Ovary (tissue), 9 donors: ENCODE data around the gene YY1. TPM values are rescaled to one million over a fixed set of nuclear protein-coding genes. Genes with fewer than 3 reads are reported as not detected.

Experiments used
- DNase-seq, 5 donors: peaks; one replicate each; pipeline ENCODE4 v3.0.0-alpha.2; 2019 to 2020
- H3K27ac ChIP-seq, 2 donors: fragments of 200-600 bp; one replicate each; pipeline versions ENCODE4 v1.5.1 to v1.8.0; 2019 to 2022
- H3K27me3 ChIP-seq: fragments of 200-600 bp; one replicate; pipeline ENCODE4 v1.8.0; 2022
- H3K36me3 ChIP-seq: fragments of 200-600 bp; sonication (generic); one replicate; pipeline ENCODE4 v1.5.1; 2019
- H3K4me1 ChIP-seq: one replicate; pipeline ENCODE4 v1.8.1; 2013; ENCODE audit warnings: mild to moderate bottlenecking, moderate library complexity; ENCODE audit not compliant: insufficient read depth
- H3K4me3 ChIP-seq: fragments of 200-600 bp; sonication (generic); one replicate; pipeline ENCODE4 v1.5.1; 2017
- H3K9me3 ChIP-seq, 2 donors: fragments of 200-600 bp in 1 of 2; sonication (generic) in 1 of 2; one replicate each; pipeline versions ENCODE4 v1.5.1 to v1.8.1; 2013 to 2019; ENCODE audit warnings: mild to moderate bottlenecking in 1 of 2, moderate library complexity in 1 of 2
- EP300 ChIP-seq: sonication (generic); formaldehyde crosslinking; IDR thresholded peaks from one replicate; pipeline ENCODE4 v1.6.1; 2017; ENCODE audit warnings: antibody characterized with exemption
- POLR2A ChIP-seq: fragments of 450-650 bp; IDR thresholded peaks from one replicate; pipeline ENCODE4 v1.6.1; 2017; ENCODE audit warnings: antibody characterized with exemption, mild to moderate bottlenecking, moderate library complexity
- WGBS, 3 donors: extraction: QIAGEN DNeasy Blood & Tissue Kit in 1 of 3; methylation state at CpG; one replicate each; pipeline versions ENCODE4 v1.1.5 to v1.1.7; 2013 to 2017; 5-methylcytosine and 5-hydroxymethylcytosine counted together
- intact Hi-C, 4 donors: fragments of 100-400 bp; cut with DNase I; formaldehyde crosslinking; loops; one replicate each; pipeline versions ENCODE4 v1.11.0 to v1.15.1; 2022 to 2023
- polyA plus RNA-seq, 2 donors: library from polyadenylated mRNA; stranded (reverse); fragments of 200-250 nt in 1 of 2; fragments of 350-450 nt in 1 of 2; fragmentation: Illumina TruSeq in 1 of 2; extraction: RNeasy Lipid Tissue Mini Kit (QIAGEN cat#74804) in 1 of 2; gene quantifications; one replicate each; pipeline ENCODE4 v1.2.3, GENCODE V29; 2013 to 2014
- total RNA-seq, 7 donors: library from RNA; depleted of rRNA in 2 of 7; stranded (reverse); fragments of >200 nt in 2 of 7; fragmentation: NEBNext Ultra II Directional in 3 of 7; extraction: Animal tissue kit (Norgen Biotek cat#: 25700) in 3 of 7; gene quantifications; one replicate each; pipeline versions ENCODE4 v1.1.0 to v1.2.4, GENCODE V29; 2016 to 2023
- TF ChIP-seq, protein P1 (sequence below), 3 donors: fragments of 450-650 bp in 2 of 3; fragments of 200-600 bp in 1 of 3; IDR thresholded peaks; one replicate each; pipeline versions ENCODE4 v1.5.1 to v1.8.0; 2016 to 2022; ENCODE audit warnings: antibody characterized with exemption in 3 of 3, mild to moderate bottlenecking in 1 of 3
- donor health status: DM: no; HTN: no; CAD: no; lungs with moderate emphysema.
- donor health status: DM: no; HTN: no; CAD: no.
- donor health status: Bipolar disorder and iron deficiency.
- donor health status: DM: yes; HTN: yes; CAD: no.
- donor health status: DM: no; HTN: no; CAD: no.
- donor health status: DM: yes; HTN: yes; CAD: no.

YY1 gene
- total and polyA plus RNA-seq, 9 donors, result 24.1 to 75.8 (median 58.1) TPM

GRCh38 chr14:100213956-100214769 is 24.8 kb upstream of the YY1 start:
- no peaks in the 10 kb centered on the region for H3K9me3 ChIP-seq
- WGBS, 3 donors, result 0 to 2% (median 1%) methylated on average over 53 to 90 of the region's 90 CpGs
- intact Hi-C loops, result no loop called here

DNA sequence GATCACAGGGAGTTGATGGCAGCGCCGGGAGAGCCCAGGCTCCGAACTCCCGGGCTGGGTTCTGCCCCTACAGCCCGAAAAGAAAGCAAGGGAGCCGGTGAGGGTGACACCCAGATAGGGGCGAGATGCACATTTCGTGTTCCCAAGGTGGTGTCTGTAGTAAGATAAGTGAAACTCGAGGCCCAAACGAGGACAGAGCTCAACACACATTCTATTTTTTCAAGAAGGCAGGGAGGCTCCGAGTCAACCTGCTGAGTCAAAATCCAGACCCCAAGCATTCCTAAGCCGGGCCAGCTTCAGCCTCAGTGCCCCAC is 24.2 kb upstream of the YY1 start:
- intact Hi-C loops, result no loop called here
- 25 to 32% (median 25%) methylated on average over 12 of the region's 12 CpGs for WGBS, 3 donors
- Histone ChIP-seq H3K27me3 (no peaks in the 10 kb centered on the region), H3K36me3 (no peaks in the 10 kb centered on the region), H3K9me3 (no peaks in the 10 kb centered on the region), H3K4me1 (peaks cover 4% of the 10 kb centered on the region), H3K27ac (peak overlapping the region; percentile 56 to 96), H3K4me3 (peak overlapping the region; percentile 74)
- TF ChIP-seq, protein P1, sequence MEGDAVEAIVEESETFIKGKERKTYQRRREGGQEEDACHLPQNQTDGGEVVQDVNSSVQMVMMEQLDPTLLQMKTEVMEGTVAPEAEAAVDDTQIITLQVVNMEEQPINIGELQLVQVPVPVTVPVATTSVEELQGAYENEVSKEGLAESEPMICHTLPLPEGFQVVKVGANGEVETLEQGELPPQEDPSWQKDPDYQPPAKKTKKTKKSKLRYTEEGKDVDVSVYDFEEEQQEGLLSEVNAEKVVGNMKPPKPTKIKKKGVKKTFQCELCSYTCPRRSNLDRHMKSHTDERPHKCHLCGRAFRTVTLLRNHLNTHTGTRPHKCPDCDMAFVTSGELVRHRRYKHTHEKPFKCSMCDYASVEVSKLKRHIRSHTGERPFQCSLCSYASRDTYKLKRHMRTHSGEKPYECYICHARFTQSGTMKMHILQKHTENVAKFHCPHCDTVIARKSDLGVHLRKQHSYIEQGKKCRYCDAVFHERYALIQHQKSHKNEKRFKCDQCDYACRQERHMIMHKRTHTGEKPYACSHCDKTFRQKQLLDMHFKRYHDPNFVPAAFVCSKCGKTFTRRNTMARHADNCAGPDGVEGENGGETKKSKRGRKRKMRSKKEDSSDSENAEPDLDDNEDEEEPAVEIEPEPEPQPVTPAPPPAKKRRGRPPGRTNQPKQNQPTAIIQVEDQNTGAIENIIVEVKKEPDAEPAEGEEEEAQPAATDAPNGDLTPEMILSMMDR (IDR thresholded peaks at IDR 0.05), result no peak
- TF ChIP-seq POLR2A (no peak), EP300 (no peak)
- no peak for DNase-seq

More at GRCh38 chr14:100213956-100214769, 24.8 kb upstream of the YY1 start:
- peak; percentile 88 to 93 (median 89) for DNase-seq
- TF ChIP-seq EP300 (no peak), POLR2A (peak; percentile 83)
- TF ChIP-seq, protein P1 (IDR thresholded peaks at IDR 0.05), result no peak
- Histone ChIP-seq H3K4me3 (peak overlapping the region; percentile 74), H3K4me1 (peaks cover 4% of the 10 kb centered on the region), H3K36me3 (no peaks in the 10 kb centered on the region), H3K27ac (peak overlapping the region; percentile 56 to 96), H3K27me3 (no peaks in the 10 kb centered on the region)

GRCh38 chr14:100215330-100215885 is 23.5 kb upstream of the YY1 start:
- no peak for TF ChIP-seq POLR2A
- TF ChIP-seq EP300, result no peak
- TF ChIP-seq, protein P1 (IDR thresholded peaks at IDR 0.05), result no peak
- Histone ChIP-seq H3K4me3 (no peak overlapping the region), H3K9me3 (no peaks in the 10 kb centered on the region), H3K4me1 (peaks cover 4% of the 10 kb centered on the region), H3K36me3 (no peaks in the 10 kb centered on the region), H3K27me3 (no peaks in the 10 kb centered on the region), H3K27ac (peak overlapping the region in 1 of 2 donors; percentile 96)
- no peak for DNase-seq
- 89% methylated on average over 12 of the region's 12 CpGs for WGBS, 3 donors
- intact Hi-C loops, result no loop called here

- 77 to 84% (median 79%) methylated on average over 4 of the region's 4 CpGs for WGBS, 3 donors
- TF ChIP-seq, protein P1 (IDR thresholded peaks at IDR 0.05), result no peak
- TF ChIP-seq EP300 (no peak), POLR2A (no peak)
- Histone ChIP-seq H3K4me3 (no peak overlapping the region), H3K27me3 (no peaks in the 10 kb centered on the region), H3K4me1 (peaks cover 9% of the 10 kb centered on the region), H3K9me3 (no peaks in the 10 kb centered on the region), H3K27ac (no peak overlapping the region), H3K36me3 (no peaks in the 10 kb centered on the region)
- no peak for DNase-seq
- intact Hi-C loops, result no loop called here
These were observed 19.7 kb upstream of the YY1 start for GRCh38 chr14:100219126-100219785.
